Measurements from ENCODE around the gene HES3.

HES3 gene

GRCh38 chr1:6237093-6237492 is 6.9 kb upstream of the HES3 start:
- Histone ChIP-seq H3K9ac (ENCODE audit: low read depth in 1 of 2, low read length in 2 of 2) (no peak overlapping the region), H3K27ac (ENCODE audit: low read depth, low read length) (no peak overlapping the region), H3K4me1 (ENCODE audit: control insufficient read depth in 1 of 2, insufficient read depth in 2 of 2, low read length in 2 of 2) (peaks cover 11 to 14% of the 10 kb centered on the region in 2 donors), H3K36me3 (ENCODE audit: control insufficient read depth in 1 of 2, insufficient read depth in 2 of 2, low read length in 2 of 2) (peaks cover 8 to 11% of the 10 kb centered on the region in 2 donors), H3K9me3 (ENCODE audit: control insufficient read depth in 1 of 2, low read length in 2 of 2) (no peaks in the 10 kb centered on the region), H3K4me3 (ENCODE audit: low read depth in 1 of 2, low read length in 2 of 2) (no peak overlapping the region), H3K27me3 (ENCODE audit: control insufficient read depth in 1 of 2, insufficient read depth in 2 of 2, low read length in 2 of 2) (peaks cover 20 to 21% of the 10 kb centered on the region in 2 donors)

- Histone ChIP-seq H3K4me1 (ENCODE audit: control insufficient read depth in 1 of 2, insufficient read depth in 2 of 2, low read length in 2 of 2) (peaks cover 9 to 10% of the 10 kb centered on the region in 2 donors), H3K9me3 (ENCODE audit: control insufficient read depth in 1 of 2, low read length in 2 of 2) (no peaks in the 10 kb centered on the region), H3K27me3 (ENCODE audit: control insufficient read depth in 1 of 2, insufficient read depth in 2 of 2, low read length in 2 of 2) (peaks cover 36% of the 10 kb centered on the region in 2 donors), H3K36me3 (ENCODE audit: control insufficient read depth in 1 of 2, insufficient read depth in 2 of 2, low read length in 2 of 2) (no peaks in the 10 kb centered on the region), H3K9ac (ENCODE audit: low read depth in 1 of 2, low read length in 2 of 2) (no peak overlapping the region), H3K27ac (ENCODE audit: low read depth, low read length) (no peak overlapping the region), H3K4me3 (ENCODE audit: low read depth in 1 of 2, low read length in 2 of 2) (no peak overlapping the region)
Measured at GRCh38 chr1:6239213-6239752, 4.7 kb upstream of the HES3 start.

GRCh38 chr1:6239950-6240768 is 3.8 kb upstream of the HES3 start:
- H3K4me3 ChIP-seq (ENCODE audit: low read depth in 1 of 2, low read length in 2 of 2), result no peak overlapping the region

GRCh38 chr1:6241107-6241886 is 2.7 kb upstream of the HES3 start:
- H3K9me3 ChIP-seq (ENCODE audit: control insufficient read depth in 1 of 2, low read length in 2 of 2), result no peaks in the 10 kb centered on the region
- H3K27ac ChIP-seq (ENCODE audit: low read depth, low read length), result no peak overlapping the region
- peaks cover 3 to 8% of the 10 kb centered on the region in 2 donors for H3K4me1 ChIP-seq (ENCODE audit: control insufficient read depth in 1 of 2, insufficient read depth in 2 of 2, low read length in 2 of 2)
- no peaks in the 10 kb centered on the region for H3K36me3 ChIP-seq (ENCODE audit: control insufficient read depth in 1 of 2, insufficient read depth in 2 of 2, low read length in 2 of 2)
- no peak overlapping the region for H3K4me3 ChIP-seq (ENCODE audit: low read depth in 1 of 2, low read length in 2 of 2)
- peaks cover 45% of the 10 kb centered on the region in 2 donors for H3K27me3 ChIP-seq (ENCODE audit: control insufficient read depth in 1 of 2, insufficient read depth in 2 of 2, low read length in 2 of 2)
- no peak overlapping the region for H3K9ac ChIP-seq (ENCODE audit: low read depth in 1 of 2, low read length in 2 of 2)

More at GRCh38 chr1:6239950-6240768, 3.8 kb upstream of the HES3 start:
- peaks cover under 1 to 2% of the 10 kb centered on the region in 2 donors for H3K4me1 ChIP-seq (ENCODE audit: control insufficient read depth in 1 of 2, insufficient read depth in 2 of 2, low read length in 2 of 2)
- no peak overlapping the region for H3K9ac ChIP-seq (ENCODE audit: low read depth in 1 of 2, low read length in 2 of 2)
- peaks cover 41% of the 10 kb centered on the region in 2 donors for H3K27me3 ChIP-seq (ENCODE audit: control insufficient read depth in 1 of 2, insufficient read depth in 2 of 2, low read length in 2 of 2)
- no peaks in the 10 kb centered on the region for H3K36me3 ChIP-seq (ENCODE audit: control insufficient read depth in 1 of 2, insufficient read depth in 2 of 2, low read length in 2 of 2)
- H3K9me3 ChIP-seq (ENCODE audit: control insufficient read depth in 1 of 2, low read length in 2 of 2), result no peaks in the 10 kb centered on the region
- no peak overlapping the region for H3K27ac ChIP-seq (ENCODE audit: low read depth, low read length)

- Histone ChIP-seq H3K4me1 (ENCODE audit: control insufficient read depth in 1 of 2, insufficient read depth in 2 of 2, low read length in 2 of 2) (peaks cover 7 to 14% of the 10 kb centered on the region in 2 donors), H3K27me3 (ENCODE audit: control insufficient read depth in 1 of 2, insufficient read depth in 2 of 2, low read length in 2 of 2) (peaks cover 49 to 50% of the 10 kb centered on the region in 2 donors), H3K9ac (ENCODE audit: low read depth in 1 of 2, low read length in 2 of 2) (no peak overlapping the region), H3K27ac (ENCODE audit: low read depth, low read length) (no peak overlapping the region), H3K36me3 (ENCODE audit: control insufficient read depth in 1 of 2, insufficient read depth in 2 of 2, low read length in 2 of 2) (no peaks in the 10 kb centered on the region), H3K9me3 (ENCODE audit: control insufficient read depth in 1 of 2, low read length in 2 of 2) (no peaks in the 10 kb centered on the region), H3K4me3 (ENCODE audit: low read depth in 1 of 2, low read length in 2 of 2) (no peak overlapping the region)
Measured at GRCh38 chr1:6241887-6242740, 1.9 kb upstream of the HES3 start.

- Histone ChIP-seq H3K4me1 (ENCODE audit: control insufficient read depth in 1 of 2, insufficient read depth in 2 of 2, low read length in 2 of 2) (peaks cover 7 to 14% of the 10 kb centered on the region in 2 donors), H3K36me3 (ENCODE audit: control insufficient read depth in 1 of 2, insufficient read depth in 2 of 2, low read length in 2 of 2) (no peaks in the 10 kb centered on the region), H3K27ac (ENCODE audit: low read depth, low read length) (no peak overlapping the region), H3K4me3 (ENCODE audit: low read depth in 1 of 2, low read length in 2 of 2) (no peak overlapping the region), H3K27me3 (ENCODE audit: control insufficient read depth in 1 of 2, insufficient read depth in 2 of 2, low read length in 2 of 2) (peaks cover 50 to 60% of the 10 kb centered on the region in 2 donors), H3K9ac (ENCODE audit: low read depth in 1 of 2, low read length in 2 of 2) (no peak overlapping the region), H3K9me3 (ENCODE audit: control insufficient read depth in 1 of 2, low read length in 2 of 2) (no peaks in the 10 kb centered on the region)
Measured at GRCh38 chr1:6243053-6243834, 735 bp upstream of the HES3 start.

- H3K4me1 ChIP-seq (ENCODE audit: control insufficient read depth in 1 of 2, insufficient read depth in 2 of 2, low read length in 2 of 2), result peaks cover 7 to 14% of the 10 kb centered on the region in 2 donors
Measured at GRCh38 chr1:6244401-6245049, 546 bp downstream of the HES3 start.

GRCh38 chr1:6245086-6245868 is 1.3 kb downstream of the HES3 start:
- no peak overlapping the region for H3K9ac ChIP-seq (ENCODE audit: low read depth in 1 of 2, low read length in 2 of 2)
- H3K9me3 ChIP-seq (ENCODE audit: control insufficient read depth in 1 of 2, low read length in 2 of 2), result no peaks in the 10 kb centered on the region
- H3K27ac ChIP-seq (ENCODE audit: low read depth, low read length), result no peak overlapping the region
- H3K4me1 ChIP-seq (ENCODE audit: control insufficient read depth in 1 of 2, insufficient read depth in 2 of 2, low read length in 2 of 2), result peaks cover 7 to 19% of the 10 kb centered on the region in 2 donors
- no peak overlapping the region for H3K4me3 ChIP-seq (ENCODE audit: low read depth in 1 of 2, low read length in 2 of 2)
- no peaks in the 10 kb centered on the region for H3K36me3 ChIP-seq (ENCODE audit: control insufficient read depth in 1 of 2, insufficient read depth in 2 of 2, low read length in 2 of 2)
- peaks cover 53 to 64% of the 10 kb centered on the region in 2 donors for H3K27me3 ChIP-seq (ENCODE audit: control insufficient read depth in 1 of 2, insufficient read depth in 2 of 2, low read length in 2 of 2)

More at GRCh38 chr1:6244401-6245049, 546 bp downstream of the HES3 start:
- H3K9me3 ChIP-seq (ENCODE audit: control insufficient read depth in 1 of 2, low read length in 2 of 2), result no peaks in the 10 kb centered on the region
- H3K27me3 ChIP-seq (ENCODE audit: control insufficient read depth in 1 of 2, insufficient read depth in 2 of 2, low read length in 2 of 2), result peaks cover 50 to 69% of the 10 kb centered on the region in 2 donors
- no peak overlapping the region for H3K27ac ChIP-seq (ENCODE audit: low read depth, low read length)
- H3K36me3 ChIP-seq (ENCODE audit: control insufficient read depth in 1 of 2, insufficient read depth in 2 of 2, low read length in 2 of 2), result no peaks in the 10 kb centered on the region
- H3K4me3 ChIP-seq (ENCODE audit: low read depth in 1 of 2, low read length in 2 of 2), result no peak overlapping the region
- H3K9ac ChIP-seq (ENCODE audit: low read depth in 1 of 2, low read length in 2 of 2), result no peak overlapping the region

Data from duodenal mucosa (tissue), 2 donors.